Measurements from ENCODE around the gene NPS. TPM values are rescaled to one million over a fixed set of nuclear protein-coding genes. Genes with fewer than 3 reads are reported as not detected.

The NPS gene
- total and polyA plus RNA-seq, 3 donors from 2014 or later: not detected

DNA sequence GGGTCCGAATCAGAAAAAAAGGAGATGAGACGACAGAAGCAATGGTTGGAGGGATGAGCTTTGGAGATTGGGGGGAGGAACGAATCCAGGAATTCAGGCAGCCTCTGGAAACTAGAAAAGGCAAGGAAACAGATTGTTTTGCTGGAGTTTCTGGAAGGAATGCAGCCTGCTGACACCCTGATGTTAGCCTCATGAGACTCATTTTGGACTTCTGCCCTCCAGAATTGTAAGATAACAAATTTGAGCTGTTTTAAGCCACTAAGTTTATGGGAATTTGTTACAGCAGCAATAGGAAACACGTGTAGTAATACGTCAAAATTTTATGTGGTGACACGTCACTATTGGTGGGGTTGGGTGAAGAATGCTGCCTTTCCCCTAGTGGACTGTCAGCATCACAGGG, 25.6 kb upstream of the NPS start:
- intact Hi-C loops (cut with DNase I; ENCODE audit: low total_unique reads): no loop called here
- H3K27ac ChIP-seq: no peak overlapping the region
- H3K4me3 ChIP-seq: no peak overlapping the region
- no peaks in the 10 kb centered on the region for H3K9me3 ChIP-seq
- 69 to 73% methylated on average over 6 of the region's 6 CpGs for WGBS, 2 donors
- DNase-seq: no peak
- H3K4me1 ChIP-seq: no peaks in the 10 kb centered on the region
- no peaks in the 10 kb centered on the region for H3K27me3 ChIP-seq
- TF ChIP-seq POLR2A (IDR thresholded peaks at IDR 0.05): no peak
- TF ChIP-seq, protein P1, sequence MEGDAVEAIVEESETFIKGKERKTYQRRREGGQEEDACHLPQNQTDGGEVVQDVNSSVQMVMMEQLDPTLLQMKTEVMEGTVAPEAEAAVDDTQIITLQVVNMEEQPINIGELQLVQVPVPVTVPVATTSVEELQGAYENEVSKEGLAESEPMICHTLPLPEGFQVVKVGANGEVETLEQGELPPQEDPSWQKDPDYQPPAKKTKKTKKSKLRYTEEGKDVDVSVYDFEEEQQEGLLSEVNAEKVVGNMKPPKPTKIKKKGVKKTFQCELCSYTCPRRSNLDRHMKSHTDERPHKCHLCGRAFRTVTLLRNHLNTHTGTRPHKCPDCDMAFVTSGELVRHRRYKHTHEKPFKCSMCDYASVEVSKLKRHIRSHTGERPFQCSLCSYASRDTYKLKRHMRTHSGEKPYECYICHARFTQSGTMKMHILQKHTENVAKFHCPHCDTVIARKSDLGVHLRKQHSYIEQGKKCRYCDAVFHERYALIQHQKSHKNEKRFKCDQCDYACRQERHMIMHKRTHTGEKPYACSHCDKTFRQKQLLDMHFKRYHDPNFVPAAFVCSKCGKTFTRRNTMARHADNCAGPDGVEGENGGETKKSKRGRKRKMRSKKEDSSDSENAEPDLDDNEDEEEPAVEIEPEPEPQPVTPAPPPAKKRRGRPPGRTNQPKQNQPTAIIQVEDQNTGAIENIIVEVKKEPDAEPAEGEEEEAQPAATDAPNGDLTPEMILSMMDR (IDR thresholded peaks at IDR 0.05): no peak
- H3K36me3 ChIP-seq (ENCODE audit: low read depth, missing control alignments): no peaks in the 10 kb centered on the region

DNA sequence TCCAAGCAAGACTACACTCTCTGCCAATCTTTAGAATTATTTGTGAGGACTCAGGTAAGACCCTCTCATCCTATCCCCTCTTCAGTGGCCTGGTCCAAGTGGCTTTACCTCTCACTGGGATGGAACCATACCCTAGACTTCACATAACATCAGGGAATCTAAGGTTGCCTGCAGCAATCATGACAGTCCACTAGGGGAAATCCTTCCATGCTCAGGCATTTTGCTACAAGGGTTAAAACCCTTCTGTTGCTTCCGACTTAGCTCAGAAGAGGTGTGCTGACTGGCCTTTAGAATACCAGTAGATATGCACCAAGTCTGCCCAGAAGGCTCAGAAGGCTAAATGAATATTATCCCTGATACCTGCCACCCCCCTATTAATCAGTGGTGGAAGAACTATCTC, 24.9 kb upstream of the NPS start:
- no peaks in the 10 kb centered on the region for H3K9me3 ChIP-seq
- H3K4me1 ChIP-seq: no peaks in the 10 kb centered on the region
- DNase-seq: no peak
- no peak overlapping the region for H3K27ac ChIP-seq
- intact Hi-C loops (cut with DNase I; ENCODE audit: low total_unique reads): no loop called here
- H3K27me3 ChIP-seq: no peaks in the 10 kb centered on the region
- H3K36me3 ChIP-seq (ENCODE audit: low read depth, missing control alignments): no peaks in the 10 kb centered on the region
- no peak for TF ChIP-seq POLR2A (IDR thresholded peaks at IDR 0.05)
- 64 to 71% methylated on average over 1 of the region's 1 CpG for WGBS, 2 donors
- no peak overlapping the region for H3K4me3 ChIP-seq

DNA sequence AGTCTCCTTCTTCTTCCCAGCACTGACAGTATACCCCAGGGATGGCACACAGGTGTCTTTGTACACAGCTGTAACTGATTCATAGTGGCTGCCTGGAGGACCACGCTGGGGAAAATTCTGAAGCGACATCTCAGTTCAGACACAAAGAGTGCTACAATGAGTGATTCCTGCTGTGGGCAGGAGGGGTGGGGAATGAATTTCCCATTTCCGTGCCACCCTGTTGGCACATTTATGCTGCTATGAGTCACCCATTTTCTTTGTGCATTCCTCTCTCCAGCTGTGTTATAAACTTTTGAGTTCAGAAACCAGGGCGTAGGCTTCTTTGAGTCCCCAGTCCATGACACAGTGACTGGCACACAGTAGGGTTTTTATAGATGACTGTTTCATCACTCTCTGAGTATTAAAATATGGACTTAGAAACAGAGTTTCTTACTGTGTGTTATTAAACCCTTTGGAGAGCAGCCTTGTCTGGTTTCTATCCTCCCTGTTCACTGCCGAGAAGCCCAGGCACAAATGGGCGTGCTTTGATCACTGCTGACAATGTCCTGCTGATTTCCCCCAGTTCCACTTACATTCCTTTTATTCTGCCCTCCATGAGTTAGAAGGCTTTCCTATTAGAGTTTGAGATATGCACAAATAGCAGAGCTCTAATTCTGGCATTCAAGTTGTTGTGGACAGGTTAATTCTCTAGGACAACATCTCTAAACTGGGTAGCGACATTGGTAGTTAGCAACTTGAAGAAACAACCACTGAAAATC, 24.0 kb upstream of the NPS start:
- no peaks in the 10 kb centered on the region for H3K9me3 ChIP-seq
- WGBS, 2 donors: 88% methylated on average over 7 of the region's 7 CpGs
- H3K27me3 ChIP-seq: no peaks in the 10 kb centered on the region
- H3K4me3 ChIP-seq: no peak overlapping the region
- no peak overlapping the region for H3K27ac ChIP-seq
- H3K4me1 ChIP-seq: no peaks in the 10 kb centered on the region
- TF ChIP-seq, protein P1 (IDR thresholded peaks at IDR 0.05): no peak
- TF ChIP-seq POLR2A (IDR thresholded peaks at IDR 0.05): no peak
- no peaks in the 10 kb centered on the region for H3K36me3 ChIP-seq (ENCODE audit: low read depth, missing control alignments)
- DNase-seq: no peak
- intact Hi-C loops (cut with DNase I; ENCODE audit: low total_unique reads): no loop called here

DNA sequence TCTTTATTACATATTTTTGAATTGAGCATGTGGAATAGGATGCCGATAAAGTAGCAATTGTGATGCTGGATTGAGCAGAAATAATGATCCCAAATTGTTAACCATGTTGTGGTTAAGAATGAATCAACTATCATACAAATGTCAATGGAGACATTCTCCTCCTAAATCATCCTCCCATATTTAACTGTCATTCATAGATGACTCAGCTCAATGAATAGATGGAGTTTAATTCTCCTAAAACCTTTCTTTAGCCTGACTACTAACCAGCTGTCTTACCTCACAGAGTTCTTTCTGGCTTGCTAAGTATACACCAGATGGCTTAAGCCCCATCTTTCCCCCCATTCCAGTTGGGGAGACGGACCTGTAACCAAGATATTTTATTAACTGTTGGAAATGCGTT, 23.4 kb upstream of the NPS start:
- Histone ChIP-seq H3K9me3 (no peaks in the 10 kb centered on the region), H3K27me3 (no peaks in the 10 kb centered on the region), H3K36me3 (ENCODE audit: low read depth, missing control alignments) (no peaks in the 10 kb centered on the region), H3K4me3 (no peak overlapping the region), H3K27ac (no peak overlapping the region), H3K4me1 (no peaks in the 10 kb centered on the region)
- no peak for DNase-seq
- intact Hi-C loops (cut with DNase I; ENCODE audit: low total_unique reads): no loop called here
- 93 to 94% methylated on average over 3 of the region's 3 CpGs for WGBS, 2 donors
- TF ChIP-seq POLR2A (IDR thresholded peaks at IDR 0.05): no peak
- TF ChIP-seq, protein P1 (IDR thresholded peaks at IDR 0.05): no peak

DNA sequence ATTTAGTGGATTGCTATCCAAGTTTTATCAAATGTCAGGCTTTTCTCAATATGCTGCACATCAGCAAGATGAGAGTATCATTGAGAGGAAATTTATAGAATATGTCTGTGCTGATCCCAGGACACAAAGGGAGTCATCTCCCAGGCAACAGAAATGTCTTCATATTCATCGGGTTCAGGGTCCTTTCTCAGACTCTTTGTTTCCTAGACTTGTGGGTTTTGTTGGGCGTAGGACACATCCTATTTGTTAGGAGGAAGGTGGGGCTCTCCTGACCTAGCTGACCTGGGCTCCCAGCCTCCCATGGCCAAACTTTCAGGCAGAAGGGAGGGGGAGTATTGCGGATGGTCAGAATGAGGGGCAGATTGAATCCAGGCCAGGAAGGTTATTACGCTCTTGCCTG, 22.9 kb upstream of the NPS start:
- intact Hi-C loops (cut with DNase I; ENCODE audit: low total_unique reads): no loop called here
- H3K4me1 ChIP-seq: no peaks in the 10 kb centered on the region
- H3K9me3 ChIP-seq: no peaks in the 10 kb centered on the region
- DNase-seq: no peak
- no peaks in the 10 kb centered on the region for H3K36me3 ChIP-seq (ENCODE audit: low read depth, missing control alignments)
- WGBS, 2 donors: 91 to 100% methylated on average over 4 of the region's 4 CpGs
- no peak overlapping the region for H3K4me3 ChIP-seq
- H3K27ac ChIP-seq: no peak overlapping the region
- no peak for TF ChIP-seq POLR2A (IDR thresholded peaks at IDR 0.05)
- TF ChIP-seq, protein P1 (IDR thresholded peaks at IDR 0.05): no peak
- H3K27me3 ChIP-seq: no peaks in the 10 kb centered on the region

Measured in testis (tissue), 3 donors.